Ishikawa (cell line): Measurements from ENCODE around the gene SPDYE4.

Source experiments
- EP300 ChIP-seq: IDR thresholded peaks from 2 replicates; pipeline ENCODE4 v1.6.1; 2012; ENCODE audit warnings: borderline replicate concordance
- TAF1 ChIP-seq: IDR thresholded peaks from 2 replicates; pipeline ENCODE4 v1.6.1; 2012; ENCODE audit warnings: low read depth, mild to moderate bottlenecking
- TEAD4 ChIP-seq: IDR thresholded peaks from 2 replicates; pipeline ENCODE4 v1.6.1; 2012
- TF ChIP-seq, protein P1 (sequence below): IDR thresholded peaks from 2 replicates; pipeline ENCODE4 v1.6.1; 2012

DNA sequence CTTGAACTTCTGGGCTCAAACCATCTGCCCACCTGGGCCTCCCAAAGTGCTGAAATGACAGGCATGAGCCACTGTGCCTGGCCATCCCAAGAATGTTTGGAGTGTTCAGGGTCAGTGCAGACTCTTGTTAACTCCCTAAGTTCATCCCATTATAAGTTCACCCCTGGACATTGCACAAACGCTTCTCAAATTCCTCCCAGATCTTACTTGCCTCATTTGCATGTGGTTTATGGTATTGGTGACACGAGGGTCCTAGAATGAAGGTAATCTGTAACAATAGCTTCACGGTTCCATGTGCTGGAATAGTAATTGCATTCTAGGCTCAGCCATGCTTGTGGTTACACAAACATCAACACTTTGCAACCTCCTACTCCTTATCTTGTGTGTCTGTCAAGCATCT is 8.7 kb downstream of the SPDYE4 start:
- no peak for TF ChIP-seq TEAD4
- no peak for TF ChIP-seq EP300
- TF ChIP-seq TAF1: no peak
- TF ChIP-seq, protein P1, sequence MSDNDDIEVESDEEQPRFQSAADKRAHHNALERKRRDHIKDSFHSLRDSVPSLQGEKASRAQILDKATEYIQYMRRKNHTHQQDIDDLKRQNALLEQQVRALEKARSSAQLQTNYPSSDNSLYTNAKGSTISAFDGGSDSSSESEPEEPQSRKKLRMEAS: no peak
